Thymus (tissue), 11 donors: ENCODE measurements around the gene CDH13. TPM values are rescaled to one million over a fixed set of nuclear protein-coding genes. Genes with fewer than 3 reads are reported as not detected.

Experiments
- DNase-seq, 9 donors: peaks; one replicate each; pipeline ENCODE4 v3.0.0-alpha.2; 2013; ENCODE audit warnings: low spot score in 9 of 9, low read depth in 6 of 9, missing footprints in 1 of 9
- H3K27ac ChIP-seq, 2 donors: one replicate each; pipeline ENCODE4 v1.5.1; 2013; ENCODE audit warnings: control low read depth in 1 of 2, low read depth in 1 of 2, low read length in 1 of 2, mild to moderate bottlenecking in 1 of 2, moderate library complexity in 1 of 2
- H3K27me3 ChIP-seq, 2 donors: one replicate each; pipeline ENCODE4 v1.5.1; 2013; ENCODE audit warnings: low read length in 1 of 2; ENCODE audit not compliant: control insufficient read depth in 2 of 2, insufficient read depth in 1 of 2
- H3K36me3 ChIP-seq, 2 donors: one replicate each; pipeline ENCODE4 v1.5.1; 2013; ENCODE audit warnings: low read length in 1 of 2, mild to moderate bottlenecking in 1 of 2, moderate library complexity in 1 of 2; ENCODE audit not compliant: control insufficient read depth in 2 of 2, insufficient read depth in 2 of 2
- H3K4me1 ChIP-seq, 2 donors: one replicate each; pipeline ENCODE4 v1.5.1; 2013; ENCODE audit warnings: low read length in 2 of 2; ENCODE audit not compliant: control insufficient read depth in 2 of 2, insufficient read depth in 2 of 2
- H3K4me3 ChIP-seq, 2 donors: one replicate each; pipeline ENCODE4 v1.5.1; 2013; ENCODE audit warnings: low read length in 2 of 2, control low read depth in 1 of 2, mild to moderate bottlenecking in 1 of 2
- H3K9me3 ChIP-seq, 2 donors: one replicate each; pipeline ENCODE4 v1.5.1; 2013; ENCODE audit warnings: low read length in 1 of 2, mild to moderate bottlenecking in 1 of 2; ENCODE audit not compliant: control insufficient read depth in 2 of 2, insufficient read depth in 1 of 2
- WGBS: extraction: QIAGEN DNeasy Blood & Tissue Kit; methylation state at CpG from one replicate; pipeline ENCODE4 v1.1.7; 2013; 5-methylcytosine and 5-hydroxymethylcytosine counted together
- polyA plus RNA-seq: library from polyadenylated mRNA; stranded (reverse); fragments of 200-250 nt; gene quantifications from one replicate; pipeline ENCODE4 v1.2.3, GENCODE V29; 2013
- total RNA-seq: library from RNA; stranded (reverse); fragments of 120-200 nt; gene quantifications from one replicate; pipeline ENCODE4 v1.2.4, GENCODE V29; 2013
- donor health status: healthy.

Gene CDH13
- total and polyA plus RNA-seq, 2 donors = 1.5 to 3.7 TPM

GRCh38 chr16:83592778-83593177 is 966.0 kb downstream of the CDH13 start:
- H3K27ac ChIP-seq = no peak overlapping the region
- no peaks in the 10 kb centered on the region for H3K36me3 ChIP-seq
- no peaks in the 10 kb centered on the region for H3K4me1 ChIP-seq
- H3K27me3 ChIP-seq = no peaks in the 10 kb centered on the region
- H3K9me3 ChIP-seq = no peaks in the 10 kb centered on the region
- no peak overlapping the region for H3K4me3 ChIP-seq
- no peak for DNase-seq
- 84% methylated on average over 7 of the region's 7 CpGs for WGBS

GRCh38 chr16:83599789-83600462 is 973.2 kb downstream of the CDH13 start:
- Histone ChIP-seq H3K4me1 (no peaks in the 10 kb centered on the region), H3K4me3 (no peak overlapping the region), H3K36me3 (no peaks in the 10 kb centered on the region), H3K27me3 (no peaks in the 10 kb centered on the region), H3K9me3 (no peaks in the 10 kb centered on the region), H3K27ac (no peak overlapping the region)
- no peak for DNase-seq
- 90% methylated on average over 15 of the region's 15 CpGs for WGBS

- no peak for DNase-seq
- Histone ChIP-seq H3K4me3 (no peak overlapping the region), H3K36me3 (no peaks in the 10 kb centered on the region), H3K9me3 (no peaks in the 10 kb centered on the region), H3K4me1 (no peaks in the 10 kb centered on the region), H3K27ac (no peak overlapping the region), H3K27me3 (no peaks in the 10 kb centered on the region)
- WGBS = 64% methylated on average over 5 of the region's 5 CpGs
Observed at GRCh38 chr16:83602761-83603722, 976.3 kb downstream of the CDH13 start.

GRCh38 chr16:83603723-83604570 is 977.2 kb downstream of the CDH13 start:
- H3K9me3 ChIP-seq = no peaks in the 10 kb centered on the region
- H3K27ac ChIP-seq = no peak overlapping the region
- no peaks in the 10 kb centered on the region for H3K4me1 ChIP-seq
- no peak overlapping the region for H3K4me3 ChIP-seq
- no peaks in the 10 kb centered on the region for H3K27me3 ChIP-seq
- WGBS = 80% methylated on average over 5 of the region's 5 CpGs
- H3K36me3 ChIP-seq = no peaks in the 10 kb centered on the region
- no peak for DNase-seq

GRCh38 chr16:83606486-83607030 is 979.8 kb downstream of the CDH13 start:
- Histone ChIP-seq H3K4me1 (no peaks in the 10 kb centered on the region), H3K4me3 (no peak overlapping the region), H3K36me3 (no peaks in the 10 kb centered on the region), H3K27ac (no peak overlapping the region), H3K9me3 (no peaks in the 10 kb centered on the region), H3K27me3 (no peaks in the 10 kb centered on the region)
- WGBS = 84% methylated on average over 7 of the region's 7 CpGs
- DNase-seq = no peak

GRCh38 chr16:83609178-83609577 is 982.4 kb downstream of the CDH13 start:
- 95% methylated on average over 4 of the region's 4 CpGs for WGBS
- DNase-seq = no peak

GRCh38 chr16:83615141-83615952 is 988.6 kb downstream of the CDH13 start:
- no peak overlapping the region for H3K27ac ChIP-seq
- no peaks in the 10 kb centered on the region for H3K36me3 ChIP-seq
- no peaks in the 10 kb centered on the region for H3K4me1 ChIP-seq
- DNase-seq = no peak
- no peaks in the 10 kb centered on the region for H3K9me3 ChIP-seq
- no peaks in the 10 kb centered on the region for H3K27me3 ChIP-seq
- no peak overlapping the region for H3K4me3 ChIP-seq
- WGBS = 89% methylated on average over 7 of the region's 7 CpGs

More at GRCh38 chr16:83609178-83609577, 982.4 kb downstream of the CDH13 start:
- H3K27me3 ChIP-seq = no peaks in the 10 kb centered on the region
- H3K4me3 ChIP-seq = no peak overlapping the region
- H3K4me1 ChIP-seq = no peaks in the 10 kb centered on the region
- no peak overlapping the region for H3K27ac ChIP-seq
- no peaks in the 10 kb centered on the region for H3K9me3 ChIP-seq
- no peaks in the 10 kb centered on the region for H3K36me3 ChIP-seq

- Histone ChIP-seq H3K27ac (no peak overlapping the region), H3K4me1 (no peaks in the 10 kb centered on the region), H3K36me3 (no peaks in the 10 kb centered on the region), H3K9me3 (no peaks in the 10 kb centered on the region), H3K4me3 (no peak overlapping the region), H3K27me3 (no peaks in the 10 kb centered on the region)
- DNase-seq = no peak
- 84% methylated on average over 8 of the region's 8 CpGs for WGBS
Observed at GRCh38 chr16:83615953-83616350, 989.2 kb downstream of the CDH13 start.
